LNCAP (cell line): ENCODE measurements around the gene PRDM1.

ENCODE experiments used
- CTCF ChIP-seq: fragments of 450-650 bp; IDR thresholded peaks from 2 replicates; pipeline ENCODE4 v1.5.1; 2017; ENCODE audit warnings: mild to moderate bottlenecking

Gene PRDM1

DNA sequence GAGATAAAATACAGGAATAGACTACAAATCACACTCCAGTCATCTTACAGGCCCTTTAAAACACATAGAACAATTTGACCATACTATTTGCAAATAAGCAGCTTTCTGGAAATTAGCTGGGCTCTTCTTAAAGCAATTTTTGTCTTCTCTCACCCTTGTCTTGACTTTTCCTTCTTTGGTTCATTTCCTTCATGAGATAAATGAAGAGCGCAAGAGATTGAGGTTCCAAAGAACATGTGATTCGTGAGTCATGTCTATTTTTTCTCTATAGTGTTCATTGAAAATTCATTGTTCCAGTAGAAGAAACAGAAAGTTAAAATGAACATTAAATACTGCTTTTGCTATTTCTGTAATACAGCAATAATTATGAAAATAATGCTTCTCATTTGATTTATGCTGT is 33.9 kb downstream of the PRDM1 start:
- TF ChIP-seq CTCF, result no peak

DNA sequence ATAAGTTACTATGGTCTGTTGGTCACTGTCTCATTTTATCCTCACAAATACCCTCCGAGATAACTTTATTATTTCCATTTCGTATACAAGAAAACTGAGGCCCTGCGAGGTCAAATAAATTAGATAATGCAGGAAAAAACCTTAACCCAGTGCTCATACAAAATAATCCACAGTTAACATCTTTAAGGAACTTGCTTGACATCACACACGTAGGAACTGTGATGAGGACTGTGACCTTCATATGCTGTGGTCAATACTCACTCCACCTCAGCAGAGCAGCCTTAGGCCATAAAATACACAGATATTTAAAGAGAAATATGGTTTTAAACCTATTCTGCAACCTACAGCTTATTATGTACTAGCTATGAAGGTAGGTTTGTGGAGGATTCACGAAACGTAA is 34.3 kb downstream of the PRDM1 start:
- no peak for TF ChIP-seq CTCF

GRCh38 chr6:106122306-106122918 is 36.3 kb downstream of the PRDM1 start:
- no peak for TF ChIP-seq CTCF

GRCh38 chr6:106122938-106123656 is 37.0 kb downstream of the PRDM1 start:
- TF ChIP-seq CTCF, result no peak

- no peak for TF ChIP-seq CTCF
Observed at GRCh38 chr6:106124015-106124414, 37.9 kb downstream of the PRDM1 start.

DNA sequence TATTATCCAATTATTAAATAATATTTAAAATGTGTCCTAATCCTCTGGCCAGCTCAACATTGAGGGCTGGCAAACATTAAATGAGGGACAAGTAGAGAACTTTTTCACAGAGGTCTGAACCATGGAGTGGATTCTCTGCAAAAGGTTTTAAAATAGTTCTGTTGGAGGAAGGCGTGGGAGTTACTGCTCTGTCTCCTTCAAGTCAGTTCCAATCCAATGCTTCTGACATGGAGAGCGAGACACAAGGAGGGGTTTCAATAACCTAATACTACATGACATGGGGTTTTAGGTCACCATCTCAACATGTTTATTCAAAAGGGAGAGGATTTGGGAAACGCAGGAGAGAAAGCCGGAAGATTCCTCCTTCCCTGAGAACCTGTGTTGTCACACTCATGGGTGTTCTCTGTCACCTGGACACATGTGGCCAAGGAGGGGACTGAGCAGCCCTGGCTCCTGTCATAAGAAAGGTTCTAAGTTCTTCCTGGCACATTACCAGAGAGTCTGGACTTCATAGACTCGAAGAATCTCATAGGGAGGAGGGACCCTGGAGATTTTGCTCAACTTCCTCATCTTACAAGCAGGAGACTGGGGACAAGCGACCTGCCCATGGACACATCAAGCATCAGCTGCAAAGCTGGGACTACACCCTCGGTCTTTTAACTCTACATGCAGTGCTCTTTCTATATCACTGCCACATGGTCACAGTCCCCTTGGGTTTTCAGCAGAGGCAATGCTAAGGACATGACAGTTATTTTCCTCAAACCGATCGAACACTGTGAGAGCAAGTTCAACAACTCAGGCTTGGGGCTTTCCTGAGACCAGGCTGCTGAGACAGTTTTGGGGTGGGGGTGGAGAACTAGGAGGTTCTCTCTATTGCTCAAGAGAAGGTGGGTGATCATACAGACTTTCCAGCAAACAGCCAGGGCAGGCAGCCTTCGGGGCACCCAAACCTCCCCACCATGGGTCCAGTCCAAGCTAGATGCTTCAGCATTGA is 38.6 kb downstream of the PRDM1 start:
- TF ChIP-seq CTCF, result no peak

DNA sequence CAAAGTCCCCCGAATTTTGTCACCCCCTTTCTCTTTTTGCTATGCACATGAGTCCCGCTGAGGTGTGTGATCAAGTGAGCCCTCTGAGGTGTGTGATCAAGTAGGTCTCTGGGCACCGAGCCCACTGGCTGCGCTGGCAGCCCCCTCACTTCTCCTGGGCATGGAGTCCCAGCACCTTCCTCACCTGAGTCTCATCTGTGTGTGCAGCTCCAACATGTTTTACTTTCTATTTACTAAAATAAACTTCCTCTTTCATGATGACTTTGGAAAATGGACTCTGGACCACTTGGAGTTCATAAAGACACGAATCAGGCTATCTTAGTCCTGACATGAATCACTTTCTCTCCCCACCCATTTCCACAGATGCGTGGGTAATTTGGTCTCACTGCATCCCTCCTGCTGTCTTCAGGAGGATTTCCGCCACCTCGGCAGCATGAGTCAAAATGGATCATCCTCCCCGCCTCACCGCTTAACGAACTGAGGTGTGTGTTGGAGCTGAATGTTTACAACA is 39.8 kb downstream of the PRDM1 start:
- TF ChIP-seq CTCF, result no peak
